NOMO-1 treated with DMSO at 0.1 percent for 48 hours (cell line): Measurements from ENCODE around the gene EPHB6.

Experiments
- DNase-seq: peaks from one replicate; lab custom pipeline; 2025; ENCODE audit not compliant: unreplicated experiment; lab: John Stamatoyannopoulos, UW

EPHB6 gene

GRCh38 chr7:142876236-142876960, 21.5 kb downstream of the EPHB6 start:
- DNase-seq: no peak

DNA sequence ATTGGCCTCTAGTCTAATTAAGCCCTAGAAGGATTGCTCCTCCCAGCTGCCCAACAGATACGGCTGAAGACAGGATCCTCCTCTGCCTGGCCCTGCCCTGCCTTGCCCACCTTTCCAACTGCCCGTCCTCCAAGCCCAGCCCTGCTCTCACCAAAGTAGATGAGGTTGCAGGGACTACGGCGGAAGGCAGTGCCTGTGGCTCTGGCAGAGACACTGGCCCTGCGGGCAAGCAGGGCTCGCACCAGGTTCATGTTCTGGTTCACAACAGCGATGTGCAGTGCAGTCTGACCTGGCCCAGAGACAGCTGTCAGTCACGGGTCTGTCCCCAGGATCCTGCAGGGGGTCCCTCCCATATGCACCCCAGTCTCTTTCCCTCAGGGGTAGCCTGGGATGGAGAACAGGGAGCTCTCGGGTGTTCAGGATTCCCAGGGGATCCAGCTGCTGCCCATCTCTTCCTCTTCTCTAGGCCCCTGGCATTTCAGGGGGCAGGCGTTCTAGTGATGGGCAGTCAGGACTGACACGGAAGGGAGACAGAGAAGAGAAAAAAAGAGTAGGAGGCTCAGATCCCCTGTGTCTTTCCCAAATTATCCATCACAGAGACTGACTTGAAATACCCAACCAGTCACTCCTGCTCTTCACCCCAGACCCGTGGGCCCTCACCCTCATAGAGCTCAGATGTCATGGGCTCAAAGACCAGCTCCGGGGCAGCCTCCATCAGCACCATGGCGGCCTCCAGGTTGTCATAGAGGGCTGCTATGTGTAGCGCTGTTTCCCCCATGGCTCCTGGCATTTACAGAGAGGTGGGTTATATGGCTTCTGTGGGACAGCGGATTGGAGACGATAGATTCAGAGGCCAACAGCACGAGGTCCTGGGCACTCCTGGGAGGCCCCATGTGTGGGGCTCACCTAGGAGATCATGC, 22.4 kb downstream of the EPHB6 start:
- no peak for DNase-seq

- no peak for DNase-seq
Measured at GRCh38 chr7:142878315-142878714, 23.4 kb downstream of the EPHB6 start.

GRCh38 chr7:142879060-142879459, 24.2 kb downstream of the EPHB6 start:
- no peak for DNase-seq

GRCh38 chr7:142880876-142881505, 26.1 kb downstream of the EPHB6 start:
- DNase-seq: peak; percentile 0

DNA sequence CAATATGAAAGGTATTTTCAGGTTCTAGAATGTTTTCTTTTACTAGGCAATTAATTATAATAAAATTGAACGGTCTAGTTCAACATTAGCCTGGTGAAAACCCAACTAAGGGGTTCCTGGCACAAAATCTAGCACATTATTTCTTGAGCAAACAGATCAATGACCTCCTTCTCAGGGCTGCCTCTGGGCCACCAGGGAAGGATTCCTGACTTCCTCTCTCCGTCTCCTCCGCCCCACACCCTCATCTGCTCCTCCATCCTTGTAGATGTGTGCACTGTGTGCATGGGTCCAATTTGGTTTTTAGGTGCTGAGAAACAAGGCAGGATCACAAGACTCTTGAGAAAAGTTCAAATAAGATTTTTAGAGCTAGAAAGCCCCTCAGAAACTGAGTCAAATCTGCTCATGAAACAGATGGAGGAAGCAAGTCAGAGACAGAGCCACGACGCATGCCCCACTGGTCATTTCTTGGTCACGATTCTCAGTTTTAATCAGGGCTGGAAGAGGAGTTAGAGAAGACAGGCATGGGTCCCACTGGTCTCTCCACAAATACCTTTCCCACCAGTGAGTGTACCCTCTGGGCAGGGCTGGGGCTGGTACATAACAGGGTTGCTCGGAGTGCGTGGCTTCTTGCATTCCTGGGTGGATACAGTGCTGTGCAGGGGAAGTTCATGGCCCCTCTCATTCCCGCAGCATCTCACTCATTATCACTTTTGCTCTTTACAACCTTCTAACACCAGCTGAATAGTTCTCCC, 26.9 kb downstream of the EPHB6 start:
- DNase-seq: no peak

DNA sequence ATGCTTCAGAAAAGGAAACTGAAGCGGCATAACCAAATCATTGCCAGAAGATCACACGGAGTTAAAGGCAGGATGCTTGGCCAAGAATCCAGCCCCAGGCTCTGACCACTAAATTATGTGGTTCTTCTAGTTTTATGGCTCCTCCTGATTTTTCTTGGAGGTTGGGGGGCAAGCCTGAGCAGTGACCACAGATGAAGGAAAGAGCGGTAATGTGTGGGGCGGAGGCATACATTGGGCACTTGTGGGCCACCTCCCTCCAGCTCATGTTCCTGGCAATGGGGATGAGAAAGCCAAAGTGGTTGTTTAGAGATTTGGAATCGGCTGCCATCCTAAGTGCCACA, 27.4 kb downstream of the EPHB6 start:
- DNase-seq: no peak

DNA sequence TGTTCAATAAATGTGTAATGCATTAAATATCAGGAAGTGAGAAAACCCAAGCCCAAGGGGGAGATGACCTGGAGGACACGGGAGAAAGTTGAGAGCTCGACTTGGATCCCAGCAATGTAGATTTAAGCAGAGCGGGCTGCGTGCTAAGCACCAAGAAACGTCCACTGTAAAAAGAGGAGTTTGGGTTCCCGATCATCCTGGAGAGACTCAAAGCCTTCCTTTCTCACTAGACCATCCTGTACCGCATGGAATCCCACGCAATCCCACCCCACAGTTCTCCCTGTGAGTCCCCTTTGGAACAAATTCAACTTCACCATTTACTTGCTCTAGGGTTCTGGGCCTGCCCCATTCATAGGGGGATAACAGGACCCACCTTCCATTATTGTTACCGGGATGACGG, 28.3 kb downstream of the EPHB6 start:
- no peak for DNase-seq

GRCh38 chr7:142883571-142884285, 28.9 kb downstream of the EPHB6 start:
- no peak for DNase-seq

DNA sequence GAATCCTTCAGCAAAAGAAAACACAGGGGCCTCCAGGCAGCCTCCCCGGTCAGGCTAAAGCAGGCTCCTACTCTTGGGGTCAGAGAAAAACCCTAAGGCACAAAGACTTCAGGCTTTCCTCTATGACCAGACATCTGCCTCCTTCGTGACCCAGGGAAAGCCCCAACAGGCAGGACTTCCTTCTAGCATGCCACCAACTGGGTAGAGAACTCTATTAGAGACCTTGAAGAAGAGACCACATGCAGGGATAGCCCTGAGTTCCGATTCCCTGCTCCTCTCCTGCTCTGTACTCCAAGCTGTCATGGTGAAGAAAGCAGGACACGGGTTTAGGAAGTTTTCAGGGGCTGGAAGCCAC, 29.4 kb downstream of the EPHB6 start:
- no peak for DNase-seq

- DNase-seq: no peak
Measured at GRCh38 chr7:142885311-142886230, 30.7 kb downstream of the EPHB6 start, which contains the start of gene TRPV6. TRPV6 (minus strand) TSS chr7:142885745.

DNA sequence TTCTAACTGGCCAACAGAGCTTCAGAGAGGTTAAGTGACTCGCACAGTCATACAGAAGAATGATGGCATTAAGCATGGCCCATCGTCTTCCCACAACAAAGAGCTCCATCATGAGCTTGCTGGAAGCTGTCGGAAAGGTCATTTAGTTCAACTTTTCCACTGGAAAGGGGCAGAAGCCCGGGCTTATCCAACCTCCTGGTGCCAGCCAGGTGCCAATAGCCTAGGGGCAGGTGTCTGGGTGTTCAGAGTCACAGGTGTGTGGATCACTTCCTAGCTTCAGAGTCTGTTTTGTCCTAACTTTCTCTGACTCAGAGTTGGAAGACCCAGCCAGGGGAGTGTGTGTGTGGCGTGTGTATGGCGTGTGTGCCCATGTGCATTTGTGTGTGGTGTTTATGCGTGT, 32.0 kb downstream of the EPHB6 start:
- no peak for DNase-seq

DNA sequence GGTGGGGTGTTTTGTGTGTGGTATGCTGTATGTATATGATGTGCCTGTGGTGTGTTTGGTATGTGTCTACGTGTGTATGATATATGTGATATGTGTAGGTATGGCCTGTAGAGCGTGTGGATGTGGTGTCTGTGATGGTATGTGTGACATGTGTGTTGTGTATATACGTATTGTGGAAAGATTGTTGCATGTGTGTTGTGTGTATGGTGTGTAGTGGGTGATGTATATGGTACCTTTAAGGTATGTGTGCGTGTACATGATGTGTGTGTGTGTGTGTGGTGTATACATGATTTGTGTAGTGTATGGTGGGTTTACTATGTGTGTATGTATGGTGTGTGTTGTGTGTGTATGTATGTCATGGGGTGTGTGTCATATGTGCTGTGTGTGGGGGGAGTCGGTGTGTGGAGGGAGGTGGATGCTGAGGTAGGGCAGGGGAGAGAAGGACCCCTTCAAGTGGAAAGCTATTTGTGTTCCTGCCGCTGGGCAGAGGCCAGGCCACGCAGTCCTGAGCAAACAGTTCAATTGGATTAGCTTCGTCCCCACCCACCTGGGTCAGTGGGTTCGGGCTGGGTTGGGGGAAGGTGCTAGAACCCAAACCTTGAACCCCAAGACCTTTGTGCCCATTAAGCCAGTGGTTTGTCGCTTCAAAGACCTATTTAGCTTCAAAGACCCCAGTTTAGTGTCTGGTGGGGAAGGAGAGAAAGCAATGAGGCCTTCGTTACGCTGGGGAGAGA, 32.6 kb downstream of the EPHB6 start:
- no peak for DNase-seq

- no peak for DNase-seq
Measured at GRCh38 chr7:142889816-142890215, 34.9 kb downstream of the EPHB6 start.

GRCh38 chr7:142890874-142891485, 36.1 kb downstream of the EPHB6 start:
- no peak for DNase-seq

DNA sequence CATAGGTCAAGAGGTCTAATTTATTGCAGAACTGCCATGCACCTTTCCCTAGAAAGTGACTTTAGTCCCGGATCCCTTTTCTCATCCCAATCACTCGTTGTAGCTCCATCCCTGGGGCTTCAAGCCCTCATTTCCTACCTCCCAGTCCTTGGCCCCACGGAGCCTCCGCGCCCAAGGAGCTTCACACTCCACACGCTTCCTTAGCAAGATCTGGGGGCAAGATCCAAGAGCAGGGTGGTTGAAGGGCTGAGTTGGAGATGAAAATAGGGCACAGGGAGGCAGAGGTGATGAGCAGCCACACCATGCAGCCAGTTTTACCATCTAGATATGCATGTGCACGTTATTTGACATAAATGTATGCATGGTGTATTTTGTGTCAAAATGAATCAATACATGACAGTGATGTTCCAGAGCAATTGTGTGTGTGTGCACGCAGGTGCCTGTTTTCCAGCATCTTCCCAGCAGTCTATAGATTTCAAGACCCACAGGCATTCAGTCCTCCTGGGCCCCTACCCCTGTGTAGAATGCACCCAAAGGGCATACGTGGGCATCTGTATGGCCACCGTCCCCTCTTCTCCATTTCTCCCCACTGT, 36.7 kb downstream of the EPHB6 start:
- DNase-seq: no peak

DNA sequence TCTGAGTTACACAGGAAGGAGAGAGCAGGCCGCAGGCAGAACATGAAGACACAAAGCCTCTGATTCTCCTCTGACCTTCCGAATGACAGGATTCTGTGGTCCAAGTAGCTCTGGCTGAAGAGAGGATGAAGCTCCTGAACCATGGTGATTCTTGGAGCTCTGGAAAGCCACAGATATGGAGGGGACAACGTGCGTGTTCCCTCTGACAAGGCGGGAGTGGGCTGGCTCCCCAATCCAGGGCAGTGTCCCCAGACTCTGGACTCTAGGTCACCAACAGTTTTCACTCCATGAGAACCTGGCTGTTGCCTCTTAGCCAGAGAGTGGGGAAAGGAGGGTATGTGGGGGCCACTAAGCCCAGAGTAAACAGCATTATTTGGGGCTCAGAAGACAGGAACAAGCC, 38.1 kb downstream of the EPHB6 start:
- DNase-seq: no peak
